RCC 7860 (cell line): Measurements from ENCODE around the gene CD34.
"Not testable (repeated sequence)": the region's sequence is repeated elsewhere in the genome, so short reads cannot be mapped to it uniquely, and the experiment has no call there.

ENCODE experiments used
- DNase-seq: peaks from one replicate; pipeline ENCODE4 v3.0.0-alpha.2; 2015; ENCODE audit warnings: low spot score
- FAIRE-seq: peaks from 2 replicates; lab custom pipeline; 2012; peaks lifted over from hg19 to GRCh38; lab: Jason Lieb, UNC

Gene CD34

GRCh38 chr1:207877914-207878313 is 33.0 kb downstream of the CD34 start:
- not testable (repeated sequence) for FAIRE-seq

GRCh38 chr1:207876131-207876530 is 34.8 kb downstream of the CD34 start:
- FAIRE-seq (no peak), DNase-seq (no peak)

More at GRCh38 chr1:207877914-207878313, 33.0 kb downstream of the CD34 start:
- DNase-seq: not testable (repeated sequence)

GRCh38 chr1:207875532-207875931 is 35.4 kb downstream of the CD34 start:
- DNase-seq (no peak), FAIRE-seq (no peak)

- DNase-seq (no peak), FAIRE-seq (no peak)
These were observed 37.7 kb downstream of the CD34 start for GRCh38 chr1:207873055-207873890.

- FAIRE-seq: no peak
- DNase-seq: no peak
These were observed 38.3 kb downstream of the CD34 start for GRCh38 chr1:207872621-207873020.

- no peak for FAIRE-seq
- no peak for DNase-seq
These were observed 39.7 kb downstream of the CD34 start for GRCh38 chr1:207871117-207871649.

GRCh38 chr1:207870306-207871031 is 40.5 kb downstream of the CD34 start:
- FAIRE-seq (no peak), DNase-seq (no peak)

- FAIRE-seq (no peak), DNase-seq (no peak)
These were observed 41.1 kb downstream of the CD34 start for GRCh38 chr1:207869859-207870258.

- FAIRE-seq (no peak), DNase-seq (peak; percentile 53)
These were observed 41.9 kb downstream of the CD34 start for GRCh38 chr1:207868774-207869721.

- no peak for FAIRE-seq
- peak; percentile 17 for DNase-seq
These were observed 42.6 kb downstream of the CD34 start for GRCh38 chr1:207868251-207868773.

GRCh38 chr1:207867136-207868109 is 43.5 kb downstream of the CD34 start:
- DNase-seq (no peak), FAIRE-seq (no peak)

GRCh38 chr1:207866471-207867135 is 44.3 kb downstream of the CD34 start:
- no peak for FAIRE-seq
- no peak for DNase-seq

GRCh38 chr1:207863893-207864535 is 46.9 kb downstream of the CD34 start:
- FAIRE-seq (no peak), DNase-seq (no peak)

GRCh38 chr1:207862241-207862787 is 48.6 kb downstream of the CD34 start:
- no peak for DNase-seq
- no peak for FAIRE-seq

- FAIRE-seq: peak; percentile 45
These were observed 49.3 kb downstream of the CD34 start for GRCh38 chr1:207861442-207862177.

GRCh38 chr1:207860531-207860930 is 50.4 kb downstream of the CD34 start:
- FAIRE-seq: no peak
- no peak for DNase-seq

More at GRCh38 chr1:207861442-207862177, 49.3 kb downstream of the CD34 start:
- DNase-seq: peak; percentile 54

- FAIRE-seq (no peak), DNase-seq (no peak)
These were observed 52.1 kb downstream of the CD34 start for GRCh38 chr1:207858806-207859205.
